H1 (cell line): ENCODE data around the gene ELAPOR1.

ENCODE experiments used
- KDM1A ChIP-seq: fragments of 200-600, 300-600 bp; sonication (generic); IDR thresholded peaks from 2 replicates; pipeline ENCODE4 v1.7.1; 2016; ENCODE audit warnings: mild to moderate bottlenecking, low read length, borderline replicate concordance
- MAX ChIP-seq: IDR thresholded peaks from 2 replicates; pipeline ENCODE4 v1.6.1; 2012; ENCODE audit warnings: inconsistent platforms
- TF ChIP-seq, protein P1 (sequence below), 3 experiments: IDR thresholded peaks; 1 replicate in 2 of 3; 2 replicates in 1 of 3; pipeline versions ENCODE4 v1.5.1 to v1.6.1; 2011; ENCODE audit warnings: low read length in 3 of 3, mild to moderate bottlenecking in 3 of 3, inconsistent platforms in 2 of 3, low read depth in 1 of 3, moderate library complexity in 1 of 3; ENCODE audit not compliant: insufficient read depth in 1 of 3; ENCODE audit errors: control extremely low read depth in 1 of 3

DNA sequence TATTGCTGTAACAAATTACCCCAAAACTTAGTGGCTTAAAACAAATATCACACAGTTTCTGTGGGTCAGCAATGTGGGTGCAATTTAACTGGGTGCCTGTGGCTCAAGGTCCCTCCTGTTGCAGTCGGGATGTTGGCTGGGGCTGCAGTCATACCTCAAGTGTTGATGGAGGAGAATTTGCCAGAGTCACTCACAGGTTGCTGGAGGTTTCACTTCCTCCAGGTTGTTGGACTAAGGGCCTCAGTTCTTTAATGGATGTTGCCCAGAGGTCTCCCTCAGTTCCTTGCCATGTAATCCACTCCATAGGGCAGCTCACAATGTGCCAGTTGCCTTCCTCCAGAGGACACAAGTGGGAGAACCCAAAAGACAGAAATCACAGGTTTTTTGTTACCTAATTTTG, 35.6 kb upstream of the ELAPOR1 start:
- no peak for TF ChIP-seq MAX
- TF ChIP-seq KDM1A: no peak
- TF ChIP-seq, protein P1, sequence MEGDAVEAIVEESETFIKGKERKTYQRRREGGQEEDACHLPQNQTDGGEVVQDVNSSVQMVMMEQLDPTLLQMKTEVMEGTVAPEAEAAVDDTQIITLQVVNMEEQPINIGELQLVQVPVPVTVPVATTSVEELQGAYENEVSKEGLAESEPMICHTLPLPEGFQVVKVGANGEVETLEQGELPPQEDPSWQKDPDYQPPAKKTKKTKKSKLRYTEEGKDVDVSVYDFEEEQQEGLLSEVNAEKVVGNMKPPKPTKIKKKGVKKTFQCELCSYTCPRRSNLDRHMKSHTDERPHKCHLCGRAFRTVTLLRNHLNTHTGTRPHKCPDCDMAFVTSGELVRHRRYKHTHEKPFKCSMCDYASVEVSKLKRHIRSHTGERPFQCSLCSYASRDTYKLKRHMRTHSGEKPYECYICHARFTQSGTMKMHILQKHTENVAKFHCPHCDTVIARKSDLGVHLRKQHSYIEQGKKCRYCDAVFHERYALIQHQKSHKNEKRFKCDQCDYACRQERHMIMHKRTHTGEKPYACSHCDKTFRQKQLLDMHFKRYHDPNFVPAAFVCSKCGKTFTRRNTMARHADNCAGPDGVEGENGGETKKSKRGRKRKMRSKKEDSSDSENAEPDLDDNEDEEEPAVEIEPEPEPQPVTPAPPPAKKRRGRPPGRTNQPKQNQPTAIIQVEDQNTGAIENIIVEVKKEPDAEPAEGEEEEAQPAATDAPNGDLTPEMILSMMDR (IDR thresholded peaks at IDR 0.05; ENCODE audit: control extremely low read depth in 1 of 3, insufficient read depth in 1 of 3, low read depth in 1 of 3, low read length in 3 of 3): no peak
